ENCODE results near the gene TRIM39. TPM values are rescaled to one million over a fixed set of nuclear protein-coding genes. Genes with fewer than 3 reads are reported as not detected.

TRIM39 gene
- total and polyA plus RNA-seq, 2 of the 4 experiments (the other 2 are of a cell fraction): 7.5 to 10.0 TPM

GRCh38 chr6:30317913-30318589 is 8.7 kb upstream of the TRIM39 start:
- H3K23ac ChIP-seq (ENCODE audit: low read depth, low read length): no peak overlapping the region
- in situ Hi-C loops (cut with MboI; ENCODE audit: low sequenced_read_pairs): no loop called here
- H4K8ac ChIP-seq (ENCODE audit: low read depth in 2 of 2, low read length in 2 of 2): no peak overlapping the region
- CTCF ChIA-PET: no interaction called here
- TF ChIP-seq MAZ (IDR thresholded peaks at IDR 0.05; ENCODE audit: borderline replicate concordance, low read depth, low read length): no peak
- H2BK5ac ChIP-seq (ENCODE audit: low read depth, low read length, poor library complexity, severe bottlenecking): no peak overlapping the region
- H2AK9ac ChIP-seq (replicated peaks; ENCODE audit: low read depth, low read length, poor library complexity): no peak overlapping the region
- no peak overlapping the region for H2AFZ ChIP-seq (replicated peaks; ENCODE audit: low read length, poor library complexity)
- H4K5ac ChIP-seq (ENCODE audit: low read depth, low read length): no peak overlapping the region
- H3K18ac ChIP-seq (ENCODE audit: low read depth, low read length): no peak overlapping the region
- H2AK5ac ChIP-seq (ENCODE audit: low read depth, low read length): no peak overlapping the region
- no peak overlapping the region for H3K9ac ChIP-seq (ENCODE audit: low read depth, low read length)
- no peak overlapping the region for H3K14ac ChIP-seq (replicated peaks; ENCODE audit: low read depth, low read length)
- no peak overlapping the region for H3K4me3 ChIP-seq (ENCODE audit: insufficient read depth, low read depth, low read length)
- no peak overlapping the region for H2BK120ac ChIP-seq (ENCODE audit: low read depth, low read length)
- no peak overlapping the region for H3K4me2 ChIP-seq (ENCODE audit: low read depth, low read length)
- intact Hi-C loops (cut with micrococcal nuclease): no loop called here
- H4K91ac ChIP-seq (ENCODE audit: insufficient read depth, low read depth, low read length): no peak overlapping the region
- no peak overlapping the region for H2BK20ac ChIP-seq (ENCODE audit: low read depth, low read length)
- no TSS peak for BruUV-seq (replicated peaks)
- no peak overlapping the region for H3K4ac ChIP-seq (ENCODE audit: low read depth, low read length)
- DNase-seq: no peak
- H3K27ac ChIP-seq (ENCODE audit: insufficient read depth, low read length): no peak overlapping the region
- 0 out of 2 replicates have a peak, but pooled peaks cover 2% of the 10 kb centered on the region for H3K9me3 ChIP-seq (ENCODE audit: control insufficient read depth, insufficient read depth, low read length)
- ATAC-seq (ENCODE audit: low read depth): no peak
- H3K4me1 ChIP-seq (ENCODE audit: control insufficient read depth, insufficient read depth, low read length): peaks cover 2% of the 10 kb centered on the region; the same call in 1 of the 2 replicates
- H2BK15ac ChIP-seq (ENCODE audit: low read depth, low read length): no peak overlapping the region
- peaks cover 44 to 74% of the 10 kb centered on the region in 2 experiments for H3K79me1 ChIP-seq (ENCODE audit: low read depth in 1 of 2, low read length in 2 of 2)
- H3K9me1 ChIP-seq (ENCODE audit: insufficient read depth, low read length): peaks cover 11% of the 10 kb centered on the region
- H3K56ac ChIP-seq (ENCODE audit: extremely low read depth, insufficient read depth, low read length): no peak overlapping the region
- WGBS, 2 experiments (ENCODE audit: extremely low coverage in 2 of 2, insufficient read length in 1 of 2): no CpG with 5 or more reads among the region's 6 CpGs
- POLR2A ChIA-PET (ENCODE audit: unreplicated experiment): no interaction called here
- peaks cover 57% of the 10 kb centered on the region for H4K20me1 ChIP-seq (ENCODE audit: insufficient read depth, low read length)
- dilution Hi-C loops (cut with HindIII; ENCODE audit: low sequenced_read_pairs, unreplicated experiment): no loop called here
- H3K36me3 ChIP-seq (ENCODE audit: control insufficient read depth, insufficient read depth, low read length): peaks cover 13% of the 10 kb centered on the region
- no peaks in the 10 kb centered on the region for H3K27me3 ChIP-seq (ENCODE audit: control insufficient read depth, insufficient read depth, low read length)

Data from IMR-90 (cell line).